A549 (cell line): Measurements from ENCODE around the gene ST3GAL5. TPM values are rescaled to one million over a fixed set of nuclear protein-coding genes. Genes with fewer than 3 reads are reported as not detected.
A peak's percentile ranks its signal among the peaks of the same experiment; 100 is the strongest.

Experiments
- ATAC-seq, 2 experiments: fragments of 200-7000 bp in 1 of 2; fragments of >200 bp in 1 of 2; cut with Nextera tagmentation in 1 of 2; cut with Tn5 transposase in 1 of 2; 3 replicates each; pipeline versions ENCODE4 v1.8.0 to v1.9.1; 2018 to 2020; ENCODE audit warnings: mild to moderate bottlenecking in 1 of 2, moderate library complexity in 1 of 2
- CTCF ChIA-PET: fragments of 300-600 bp; sonication (Branson Sonifier 250); formaldehyde crosslinking; extraction: SDS; loops from one replicate; lab custom pipeline; 2021; ENCODE audit warnings: antibody characterized with exemption, inconsistent platforms; lab: Yijun Ruan, JAX
- POLR2A ChIA-PET: fragments of 350-600 bp; formaldehyde crosslinking; extraction: SDS; loops from one replicate; lab custom pipeline; 2021; ENCODE audit warnings: antibody characterized with exemption, inconsistent platforms; lab: Yijun Ruan, JAX
- DNase-seq, 2 experiments: peaks; one replicate each; pipeline versions ENCODE4 v3.0.0 to v3.0.0-alpha.2; 2011 to 2016; ENCODE audit warnings: low read depth in 1 of 2, low spot score in 1 of 2
- FAIRE-seq: peaks from 2 replicates; lab custom pipeline; 2011; peaks lifted over from hg19 to GRCh38; lab: Jason Lieb, UNC
- H3K27ac ChIP-seq, 2 experiments: fragments of >200 bp; sonication (Bioruptor Twin); formaldehyde crosslinking; 3 replicates each; pipeline ENCODE4 v1.5.1; 2016 to 2017
- H3K4me1 ChIP-seq: fragments of >200 bp; sonication (Bioruptor Twin); formaldehyde crosslinking; 3 replicates; pipeline ENCODE4 v1.6.1; 2016
- H3K4me2 ChIP-seq: fragments of >200 bp; sonication (Bioruptor Twin); formaldehyde crosslinking; 3 replicates; pipeline ENCODE4 v1.6.1; 2016
- H3K4me3 ChIP-seq: fragments of >200 bp; sonication (Bioruptor Twin); formaldehyde crosslinking; 3 replicates; pipeline ENCODE4 v1.5.1; 2016
- H3K9me3 ChIP-seq: fragments of >200 bp; sonication (Bioruptor Twin); formaldehyde crosslinking; 3 replicates; pipeline ENCODE4 v1.6.1; 2016
- BHLHE40 ChIP-seq: IDR thresholded peaks from 2 replicates; pipeline ENCODE4 v1.6.1; 2012; ENCODE audit warnings: low read depth, low read length, inconsistent platforms
- CBX8 ChIP-seq: fragments of 200-600 bp; sonication (generic); IDR thresholded peaks from 2 replicates; pipeline ENCODE4 v1.6.1; 2016
- CHD4 ChIP-seq: fragments of 200-600 bp; sonication (generic); IDR thresholded peaks from 2 replicates; pipeline ENCODE4 v1.6.1; 2016; ENCODE audit warnings: antibody characterized with exemption, mild to moderate bottlenecking, borderline replicate concordance
- EHF ChIP-seq: fragments of 250-450 bp; sonication (Bioruptor Pico); IDR thresholded peaks from 2 replicates; pipeline ENCODE4 v1.5.0; 2020; ENCODE audit warnings: mild to moderate bottlenecking
- EP300 ChIP-seq, 2 experiments: fragments of >200 bp; sonication (Bioruptor Twin); formaldehyde crosslinking; IDR thresholded peaks; 2 replicates in 1 of 2; 3 replicates in 1 of 2; pipeline ENCODE4 v1.6.1; 2016 to 2017
- FOSB ChIP-seq: fragments of 250-450 bp; sonication (Bioruptor Pico); IDR thresholded peaks from 2 replicates; pipeline ENCODE4 v1.5.0; 2020; ENCODE audit warnings: mild to moderate bottlenecking, moderate library complexity
- FOXS1 ChIP-seq: fragments of 250-450 bp; sonication (Bioruptor Pico); IDR thresholded peaks from 2 replicates; pipeline ENCODE4 v1.5.0; 2020; ENCODE audit warnings: mild to moderate bottlenecking, moderate library complexity
- HDAC2 ChIP-seq: fragments of 200-600 bp; sonication (generic); IDR thresholded peaks from 2 replicates; pipeline ENCODE4 v1.6.1; 2016
- JUNB ChIP-seq: fragments of >200 bp; sonication (Bioruptor Twin); formaldehyde crosslinking; IDR thresholded peaks from 2 replicates; pipeline ENCODE4 v1.6.1; 2016
- MAFK ChIP-seq: fragments of 450-650 bp; IDR thresholded peaks from 2 replicates; pipeline ENCODE4 v1.6.1; 2014; ENCODE audit not compliant: partially characterized antibody
- MAZ ChIP-seq: fragments of 150-350 bp; IDR thresholded peaks from 2 replicates; pipeline ENCODE4 v1.6.1; 2014; ENCODE audit warnings: antibody characterized with exemption, low read depth, low read length, borderline replicate concordance
- MYC ChIP-seq: IDR thresholded peaks from 2 replicates; pipeline ENCODE4 v1.6.1; 2012; ENCODE audit warnings: mild to moderate bottlenecking, inconsistent platforms, low read length, improper control_type of control experiment, borderline replicate concordance
- NR3C1 ChIP-seq: fragments of >200 bp; sonication (Bioruptor Twin); formaldehyde crosslinking; IDR thresholded peaks from 3 replicates; pipeline ENCODE4 v1.6.1; 2017
- POLR2A ChIP-seq: IDR thresholded peaks from 2 replicates; pipeline ENCODE4 v1.6.1; 2012; ENCODE audit warnings: mild to moderate bottlenecking, low read length
- POLR2AphosphoS2 ChIP-seq: conservative IDR thresholded peaks from 2 replicates; pipeline ENCODE4 v1.6.1; 2012; ENCODE audit warnings: low read length, improper control_type of control experiment, inconsistent platforms
- RAD21 ChIP-seq, 2 experiments: fragments of >200 bp in 1 of 2; sonication (Bioruptor Twin) in 1 of 2; formaldehyde crosslinking in 1 of 2; IDR thresholded peaks in 1 of 2; conservative IDR thresholded peaks in 1 of 2; 2 replicates in 1 of 2; 3 replicates in 1 of 2; pipeline ENCODE4 v1.6.1; 2012 to 2018; ENCODE audit warnings: inconsistent platforms in 1 of 2
- RFX5 ChIP-seq: fragments of 450-650 bp; IDR thresholded peaks from 2 replicates; pipeline ENCODE4 v1.7.1; 2014; ENCODE audit warnings: antibody characterized with exemption, mild to moderate bottlenecking, moderate library complexity
- SMC3 ChIP-seq: fragments of >200 bp; sonication (Bioruptor Twin); formaldehyde crosslinking; IDR thresholded peaks from 3 replicates; pipeline ENCODE4 v1.6.1; 2018; ENCODE audit warnings: inconsistent platforms
- SREBF2 ChIP-seq: fragments of 450-650 bp; IDR thresholded peaks from 2 replicates; pipeline ENCODE4 v1.6.1; 2014; ENCODE audit warnings: mild to moderate bottlenecking, moderate library complexity
- TFCP2L1 ChIP-seq: fragments of 250-450 bp; sonication (Bioruptor Pico); IDR thresholded peaks from 2 replicates; pipeline ENCODE4 v1.5.0; 2021; ENCODE audit warnings: mild to moderate bottlenecking
- WGBS: methylation state at CpG from one replicate; pipeline ENCODE4 v1.1.6; 2017; ENCODE audit errors: missing lambda C conversion rate; 5-methylcytosine and 5-hydroxymethylcytosine counted together
- polyA plus RNA-seq, 4 experiments: library from polyadenylated mRNA; depleted of rRNA in 3 of 4; stranded (reverse); fragments of >200 nt; fragmentation: RNase III in 1 of 4; extraction: RNeasy Plus Mini Kit Qiagen cat#74134 plus additional on column Dnase treatment in 1 of 4; gene quantifications; 2 replicates in 3 of 4; 3 replicates in 1 of 4; pipeline ENCODE4 v1.2.3, GENCODE V29; 2011 to 2017
- TF ChIP-seq, protein P1 (sequence below): fragments of >200 bp; sonication (Bioruptor Twin); formaldehyde crosslinking; IDR thresholded peaks from 2 replicates; pipeline ENCODE4 v1.6.1; 2016
- TF ChIP-seq, protein P2 (sequence below): fragments of 250-450 bp; sonication (Bioruptor Pico); IDR thresholded peaks from 2 replicates; pipeline ENCODE4 v1.5.0; 2020; ENCODE audit warnings: low read depth, mild to moderate bottlenecking, moderate library complexity
- TF ChIP-seq, protein P3 (sequence below): fragments of >200 bp; sonication (Bioruptor Twin); formaldehyde crosslinking; IDR thresholded peaks from 3 replicates; pipeline ENCODE4 v1.5.1; 2016
- TF ChIP-seq, protein P4 (sequence below): fragments of 150-350 bp; IDR thresholded peaks from 2 replicates; pipeline ENCODE4 v1.6.1; 2014; ENCODE audit warnings: low read depth, mild to moderate bottlenecking, low read length
- TF ChIP-seq, protein P5 (sequence below): fragments of >200 bp; sonication (Bioruptor Twin); formaldehyde crosslinking; IDR thresholded peaks from 3 replicates; pipeline ENCODE4 v1.6.1; 2016

Gene ST3GAL5
- polyA plus RNA-seq, 2 of the 4 experiments (the other 2 are of a cell fraction), result 36.9 to 119 TPM

DNA sequence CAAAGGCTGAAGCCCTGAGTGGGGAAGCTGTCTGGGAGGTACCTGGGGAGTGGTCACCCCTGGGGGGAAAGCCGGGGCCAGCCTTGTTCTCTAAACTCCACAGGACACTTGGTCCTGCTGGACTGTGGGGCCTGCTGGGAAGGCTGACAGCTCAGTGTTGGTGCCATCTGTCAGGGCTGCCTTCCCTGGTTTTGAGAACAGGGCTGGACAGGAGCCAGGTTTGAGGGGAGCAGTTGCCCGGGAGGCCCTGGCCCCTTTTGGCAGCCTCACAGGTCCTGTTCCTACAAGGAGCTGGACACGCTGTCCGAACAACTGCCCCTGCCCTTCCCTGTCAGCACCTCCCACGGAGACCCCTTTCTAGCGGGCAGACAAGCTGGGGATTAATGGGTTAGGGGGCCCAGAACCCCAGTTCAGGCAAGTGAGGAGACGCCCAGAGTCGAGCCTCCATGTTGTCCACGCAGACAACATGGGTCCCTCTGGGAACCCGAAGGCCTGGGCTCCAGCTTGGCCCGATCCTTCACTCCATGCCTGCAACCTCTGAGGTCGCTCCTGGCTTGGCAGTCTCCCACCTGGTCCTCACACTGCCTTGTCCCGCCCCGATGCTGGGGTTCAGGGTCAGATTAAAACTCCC, 94.2 kb downstream of the ST3GAL5 start:
- WGBS, result 85% methylated on average over 13 of the region's 14 CpGs
- DNase-seq, result no peak
- H3K4me2 ChIP-seq, result no peak overlapping the region
- TF ChIP-seq JUNB (no peak), EHF (CRISPR knock-in tag) (no peak), POLR2A (no peak), RFX5 (no peak), EP300 (IDR thresholded peaks at IDR 0.05) (no peak), HDAC2 (no peak), POLR2AphosphoS2 (no peak), BHLHE40 (no peak), CBX8 (no peak), TFCP2L1 (no peak), CHD4 (no peak), SREBF2 (no peak), FOXS1 (CRISPR knock-in tag) (no peak), FOSB (CRISPR knock-in tag) (no peak), NR3C1 (no peak), MAFK (no peak)
- TF ChIP-seq, protein P1, sequence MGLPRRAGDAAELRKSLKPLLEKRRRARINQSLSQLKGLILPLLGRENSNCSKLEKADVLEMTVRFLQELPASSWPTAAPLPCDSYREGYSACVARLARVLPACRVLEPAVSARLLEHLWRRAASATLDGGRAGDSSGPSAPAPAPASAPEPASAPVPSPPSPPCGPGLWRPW, result no peak
- TF ChIP-seq, protein P2, sequence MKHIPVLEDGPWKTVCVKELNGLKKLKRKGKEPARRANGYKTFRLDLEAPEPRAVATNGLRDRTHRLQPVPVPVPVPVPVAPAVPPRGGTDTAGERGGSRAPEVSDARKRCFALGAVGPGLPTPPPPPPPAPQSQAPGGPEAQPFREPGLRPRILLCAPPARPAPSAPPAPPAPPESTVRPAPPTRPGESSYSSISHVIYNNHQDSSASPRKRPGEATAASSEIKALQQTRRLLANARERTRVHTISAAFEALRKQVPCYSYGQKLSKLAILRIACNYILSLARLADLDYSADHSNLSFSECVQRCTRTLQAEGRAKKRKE (CRISPR knock-in tag), result no peak
- TF ChIP-seq, protein P3, sequence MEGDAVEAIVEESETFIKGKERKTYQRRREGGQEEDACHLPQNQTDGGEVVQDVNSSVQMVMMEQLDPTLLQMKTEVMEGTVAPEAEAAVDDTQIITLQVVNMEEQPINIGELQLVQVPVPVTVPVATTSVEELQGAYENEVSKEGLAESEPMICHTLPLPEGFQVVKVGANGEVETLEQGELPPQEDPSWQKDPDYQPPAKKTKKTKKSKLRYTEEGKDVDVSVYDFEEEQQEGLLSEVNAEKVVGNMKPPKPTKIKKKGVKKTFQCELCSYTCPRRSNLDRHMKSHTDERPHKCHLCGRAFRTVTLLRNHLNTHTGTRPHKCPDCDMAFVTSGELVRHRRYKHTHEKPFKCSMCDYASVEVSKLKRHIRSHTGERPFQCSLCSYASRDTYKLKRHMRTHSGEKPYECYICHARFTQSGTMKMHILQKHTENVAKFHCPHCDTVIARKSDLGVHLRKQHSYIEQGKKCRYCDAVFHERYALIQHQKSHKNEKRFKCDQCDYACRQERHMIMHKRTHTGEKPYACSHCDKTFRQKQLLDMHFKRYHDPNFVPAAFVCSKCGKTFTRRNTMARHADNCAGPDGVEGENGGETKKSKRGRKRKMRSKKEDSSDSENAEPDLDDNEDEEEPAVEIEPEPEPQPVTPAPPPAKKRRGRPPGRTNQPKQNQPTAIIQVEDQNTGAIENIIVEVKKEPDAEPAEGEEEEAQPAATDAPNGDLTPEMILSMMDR, result no peak
- TF ChIP-seq, protein P4, sequence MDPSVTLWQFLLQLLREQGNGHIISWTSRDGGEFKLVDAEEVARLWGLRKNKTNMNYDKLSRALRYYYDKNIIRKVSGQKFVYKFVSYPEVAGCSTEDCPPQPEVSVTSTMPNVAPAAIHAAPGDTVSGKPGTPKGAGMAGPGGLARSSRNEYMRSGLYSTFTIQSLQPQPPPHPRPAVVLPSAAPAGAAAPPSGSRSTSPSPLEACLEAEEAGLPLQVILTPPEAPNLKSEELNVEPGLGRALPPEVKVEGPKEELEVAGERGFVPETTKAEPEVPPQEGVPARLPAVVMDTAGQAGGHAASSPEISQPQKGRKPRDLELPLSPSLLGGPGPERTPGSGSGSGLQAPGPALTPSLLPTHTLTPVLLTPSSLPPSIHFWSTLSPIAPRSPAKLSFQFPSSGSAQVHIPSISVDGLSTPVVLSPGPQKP, result no peak
- TF ChIP-seq, all 56 proteins: peak for 0
- POLR2A ChIA-PET, result no interaction called here
- FAIRE-seq (no peak), ATAC-seq (no peak)
- H3K9me3 ChIP-seq, result no peaks in the 10 kb centered on the region
- no peak overlapping the region for H3K4me3 ChIP-seq
- H3K27ac ChIP-seq, result peak overlapping the region in 1 of 2 experiments; percentile 62; a peak in 3 of 6 replicates
- CTCF ChIA-PET, result interaction anchor here (0.7 to 4.6 kb wide), 18 partner anchors 10 to 157 kb away, joined by 3 to 52 read pairs (median 5); partner anchors contain the start of gene ATOH8
- H3K4me1 ChIP-seq, result peaks cover 48% of the 10 kb centered on the region

DNA sequence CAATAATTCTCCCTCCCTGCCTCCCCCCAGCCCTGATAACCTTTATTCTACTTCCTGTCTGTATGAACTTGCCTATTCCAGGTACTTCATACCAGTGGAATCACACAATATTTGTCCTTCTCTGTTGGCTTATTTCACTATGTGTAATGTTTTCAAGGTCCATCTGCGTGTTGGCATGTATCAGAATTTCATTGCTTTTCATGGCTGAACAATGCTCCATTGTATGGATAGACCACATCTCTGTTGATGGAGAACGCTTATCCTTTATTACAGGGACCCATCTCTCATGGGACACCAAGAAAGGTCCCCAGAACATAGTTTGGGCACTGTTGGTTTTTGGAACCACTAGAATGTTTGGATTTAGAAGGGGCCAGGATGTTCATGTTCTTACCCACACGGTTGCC, 94.8 kb downstream of the ST3GAL5 start:
- ChIA-PET POLR2A (no interaction called here), CTCF (interaction anchor here (0.9 to 4.6 kb wide), 12 partner anchors 11 to 157 kb away, joined by 3 to 52 read pairs (median 5); partner anchors contain the start of gene ATOH8)
- ATAC-seq, result no peak
- DNase-seq, result no peak
- no peak for TF ChIP-seq SMC3
- TF ChIP-seq, protein P5, sequence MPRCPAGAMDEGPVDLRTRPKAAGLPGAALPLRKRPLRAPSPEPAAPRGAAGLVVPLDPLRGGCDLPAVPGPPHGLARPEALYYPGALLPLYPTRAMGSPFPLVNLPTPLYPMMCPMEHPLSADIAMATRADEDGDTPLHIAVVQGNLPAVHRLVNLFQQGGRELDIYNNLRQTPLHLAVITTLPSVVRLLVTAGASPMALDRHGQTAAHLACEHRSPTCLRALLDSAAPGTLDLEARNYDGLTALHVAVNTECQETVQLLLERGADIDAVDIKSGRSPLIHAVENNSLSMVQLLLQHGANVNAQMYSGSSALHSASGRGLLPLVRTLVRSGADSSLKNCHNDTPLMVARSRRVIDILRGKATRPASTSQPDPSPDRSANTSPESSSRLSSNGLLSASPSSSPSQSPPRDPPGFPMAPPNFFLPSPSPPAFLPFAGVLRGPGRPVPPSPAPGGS, result no peak
- TF ChIP-seq, protein P3, result no peak
- no peak for TF ChIP-seq RAD21 (conservative IDR thresholded peaks at IDR 0.05 in 1 of 2, IDR thresholded peaks at IDR 0.05 in 1 of 2)
- TF ChIP-seq TFCP2L1, result no peak
- TF ChIP-seq, protein P1, result no peak
- no peak for TF ChIP-seq MAZ
- TF ChIP-seq MYC, result no peak
- FAIRE-seq, result no peak
- H3K27ac ChIP-seq, result peak overlapping the region in 1 of 2 experiments; percentile 62; a peak in 3 of 6 replicates
- no peak overlapping the region for H3K4me3 ChIP-seq
- H3K4me1 ChIP-seq, result peaks cover 45% of the 10 kb centered on the region
- no peaks in the 10 kb centered on the region for H3K9me3 ChIP-seq
- no peak overlapping the region for H3K4me2 ChIP-seq
- WGBS, result 94% methylated on average over 3 of the region's 3 CpGs
